H1 (cell line): Measurements from ENCODE around the gene TP53BP2. TPM values are rescaled to one million over a fixed set of nuclear protein-coding genes. Genes with fewer than 3 reads are reported as not detected.

Experiments used
- CTCF ChIA-PET: fragments of 300-600 bp; sonication (Branson Sonifier 250); formaldehyde crosslinking; loops from one replicate; lab custom pipeline; 2021; ENCODE audit not compliant: partially characterized antibody; lab: Charles Lee
- POLR2A ChIA-PET: fragments of 300-600 bp; sonication (Branson Sonifier 250); formaldehyde crosslinking; loops from one replicate; lab custom pipeline; 2021; ENCODE audit warnings: inconsistent platforms; ENCODE audit not compliant: partially characterized antibody; lab: Charles Lee
- DNase-seq, 2 experiments: peaks; one replicate each; pipeline versions ENCODE4 v3.0.0 to v3.0.0-alpha.2; 2010 to 2022; ENCODE audit warnings: low spot score in 2 of 2, low read depth in 1 of 2, mixed read lengths in 1 of 2
- FAIRE-seq: peaks from 2 replicates; lab custom pipeline; 2011; peaks lifted over from hg19 to GRCh38; lab: Jason Lieb, UNC
- H2AFZ ChIP-seq: 2 replicates; pipeline ENCODE4 v1.8.1; 2012; ENCODE audit warnings: low read length, inconsistent platforms
- H2AK5ac ChIP-seq: 2 replicates; pipeline ENCODE4 v1.6.1; 2013; ENCODE audit warnings: low read depth, low read length
- H2BK120ac ChIP-seq: replicated peaks from 2 replicates; pipeline ENCODE3; 2013; ENCODE audit warnings: low read depth, low read length, inconsistent platforms
- H2BK12ac ChIP-seq: 2 replicates; pipeline ENCODE4 v1.6.1; 2013; ENCODE audit warnings: low read depth, low read length
- H2BK15ac ChIP-seq: 2 replicates; pipeline ENCODE4 v1.6.1; 2013; ENCODE audit warnings: low read length
- H2BK20ac ChIP-seq: 2 replicates; pipeline ENCODE4 v1.6.1; 2013; ENCODE audit warnings: low read length
- H2BK5ac ChIP-seq: 2 replicates; pipeline ENCODE4 v1.6.1; 2013; ENCODE audit warnings: low read depth, low read length
- H3K14ac ChIP-seq: 2 replicates; pipeline ENCODE4 v1.6.1; 2013; ENCODE audit warnings: inconsistent platforms; ENCODE audit not compliant: insufficient read length
- H3K18ac ChIP-seq: 2 replicates; pipeline ENCODE4 v1.6.1; 2013; ENCODE audit warnings: low read length; ENCODE audit errors: extremely low read depth
- H3K23ac ChIP-seq: 2 replicates; pipeline ENCODE4 v1.6.1; 2013; ENCODE audit warnings: inconsistent platforms; ENCODE audit not compliant: insufficient read length
- H3K23me2 ChIP-seq: 2 replicates; pipeline ENCODE4 v1.6.1; 2013; ENCODE audit warnings: low read depth, low read length
- H3K27ac ChIP-seq: 2 replicates; pipeline ENCODE4 v1.6.1; 2011; ENCODE audit warnings: low read depth, low read length, inconsistent platforms
- H3K27me3 ChIP-seq, 4 experiments: replicated peaks in 1 of 4; 1 replicate in 1 of 4; 2 replicates in 3 of 4; pipeline versions ENCODE4 v1.6.1 to v1.8.1; 2011 to 2013; ENCODE audit warnings: low read length in 3 of 4, mild to moderate bottlenecking in 3 of 4, inconsistent platforms in 2 of 4, mixed read lengths in 2 of 4, moderate library complexity in 1 of 4; ENCODE audit not compliant: control insufficient read depth in 3 of 4, insufficient read depth in 3 of 4; ENCODE audit errors: extremely low read depth in 1 of 4
- H3K36me3 ChIP-seq, 4 experiments: 2 replicates each; pipeline versions ENCODE4 v1.6.1 to v1.8.1; 2011 to 2013; ENCODE audit warnings: mild to moderate bottlenecking in 4 of 4, low read length in 3 of 4, moderate library complexity in 2 of 4, control low read depth in 1 of 4, inconsistent platforms in 1 of 4; ENCODE audit not compliant: insufficient read depth in 4 of 4, control insufficient read depth in 2 of 4
- H3K4ac ChIP-seq: replicated peaks from 2 replicates; pipeline ENCODE3; 2013; ENCODE audit warnings: low read length, low read depth, mixed read lengths, inconsistent platforms; ENCODE audit not compliant: insufficient read length
- H3K4me1 ChIP-seq, 4 experiments: replicated peaks in 1 of 4; 1 replicate in 1 of 4; 2 replicates in 3 of 4; pipeline versions ENCODE4 v1.6.1 to v1.8.1; 2011 to 2013; ENCODE audit warnings: low read length in 3 of 4, inconsistent platforms in 2 of 4, mixed read lengths in 1 of 4; ENCODE audit not compliant: insufficient read depth in 4 of 4, control insufficient read depth in 3 of 4
- H3K4me2 ChIP-seq, 2 experiments: 2 replicates each; pipeline versions ENCODE4 v1.6.1 to v1.8.1; 2011 to 2013; ENCODE audit warnings: low read depth in 2 of 2, low read length in 2 of 2, control low read depth in 1 of 2, inconsistent platforms in 1 of 2, mild to moderate bottlenecking in 1 of 2; ENCODE audit not compliant: insufficient read depth in 1 of 2
- H3K4me3 ChIP-seq, 4 experiments: fragments of 200-600, 300-600 bp in 1 of 4; sonication (generic), shearing (Covaris generic), sonication (Bioruptor Twin) in 1 of 4; 2 replicates each; pipeline versions ENCODE4 v1.5.1 to v1.8.1; 2011 to 2016; ENCODE audit warnings: low read length in 4 of 4, low read depth in 3 of 4, control low read depth in 2 of 4, inconsistent platforms in 2 of 4, mild to moderate bottlenecking in 2 of 4, mixed read lengths in 1 of 4, moderate library complexity in 1 of 4; ENCODE audit not compliant: insufficient read depth in 2 of 4; ENCODE audit errors: extremely low read depth in 1 of 4
- H3K56ac ChIP-seq: replicated peaks from 2 replicates; pipeline ENCODE3; 2013; ENCODE audit warnings: low read depth, mild to moderate bottlenecking, mixed read lengths, low read length, inconsistent platforms; ENCODE audit not compliant: insufficient read length
- H3K79me1 ChIP-seq: 2 replicates; pipeline ENCODE4 v1.6.1; 2013; ENCODE audit warnings: low read depth, low read length, control low read depth
- H3K79me2 ChIP-seq, 2 experiments: 2 replicates each; pipeline versions ENCODE4 v1.6.1 to v1.8.1; 2012 to 2013; ENCODE audit warnings: low read length in 2 of 2, mild to moderate bottlenecking in 2 of 2, inconsistent platforms in 1 of 2; ENCODE audit not compliant: insufficient read depth in 2 of 2, control insufficient read depth in 1 of 2
- H3K9ac ChIP-seq, 4 experiments: replicated peaks in 1 of 4; 1 replicate in 1 of 4; 2 replicates in 3 of 4; pipeline versions ENCODE4 v1.6.1 to v1.8.1; 2011 to 2013; ENCODE audit warnings: low read depth in 3 of 4, low read length in 3 of 4, control low read depth in 2 of 4, mild to moderate bottlenecking in 2 of 4, moderate library complexity in 2 of 4, inconsistent platforms in 1 of 4; ENCODE audit errors: extremely low read depth in 1 of 4
- H3K9me3 ChIP-seq, 2 experiments: 2 replicates each; pipeline versions ENCODE4 v1.6.1 to v1.8.1; 2012 to 2013; ENCODE audit warnings: mild to moderate bottlenecking in 2 of 2, moderate library complexity in 2 of 2, control low read depth in 1 of 2, inconsistent platforms in 1 of 2, low read depth in 1 of 2, low read length in 1 of 2, mixed read lengths in 1 of 2; ENCODE audit not compliant: insufficient read depth in 2 of 2
- H4K20me1 ChIP-seq, 2 experiments: replicated peaks in 1 of 2; 2 replicates each; pipeline versions ENCODE3 to v1.8.1; 2011 to 2013; ENCODE audit warnings: inconsistent platforms in 2 of 2, low read length in 2 of 2, mild to moderate bottlenecking in 1 of 2; ENCODE audit not compliant: insufficient read depth in 2 of 2, control insufficient read depth in 1 of 2
- H4K5ac ChIP-seq: 2 replicates; pipeline ENCODE4 v1.6.1; 2013; ENCODE audit warnings: low read length, low read depth, mixed read lengths, inconsistent platforms; ENCODE audit not compliant: insufficient read length
- H4K8ac ChIP-seq: 2 replicates; pipeline ENCODE4 v1.8.0; 2013; ENCODE audit warnings: mild to moderate bottlenecking, moderate library complexity, low read length, inconsistent platforms; ENCODE audit not compliant: insufficient read depth; ENCODE audit errors: extremely low read depth
- H4K91ac ChIP-seq: replicated peaks from 2 replicates; pipeline ENCODE3; 2013; ENCODE audit warnings: low read length, mixed read lengths, inconsistent platforms; ENCODE audit not compliant: insufficient read length
- HDAC2 ChIP-seq, 2 experiments: fragments of 300-600 bp in 1 of 2; sonication (generic) in 1 of 2; IDR thresholded peaks; 2 replicates each; pipeline ENCODE4 v1.6.1; 2011 to 2012; ENCODE audit warnings: low read depth in 2 of 2, low read length in 2 of 2, mild to moderate bottlenecking in 2 of 2, moderate library complexity in 2 of 2, borderline replicate concordance in 1 of 2, inconsistent platforms in 1 of 2
- KDM1A ChIP-seq: fragments of 200-600, 300-600 bp; sonication (generic); IDR thresholded peaks from 2 replicates; pipeline ENCODE4 v1.7.1; 2016; ENCODE audit warnings: mild to moderate bottlenecking, low read length, borderline replicate concordance
- NRF1 ChIP-seq: IDR thresholded peaks from 2 replicates; pipeline ENCODE4 v1.6.1; 2011; ENCODE audit warnings: mild to moderate bottlenecking, low read depth, low read length, improper control_type of control experiment
- WGBS, 2 experiments: shearing (Covaris generic) in 1 of 2; methylation state at CpG; one replicate each; pipeline versions ENCODE4 v1.1.6 to v1.1.7; 2013 to 2015; ENCODE audit warnings: low lambda C conversion rate in 2 of 2, mixed read lengths in 2 of 2, inconsistent platforms in 1 of 2, low coverage in 1 of 2, missing lambda C conversion rate in 1 of 2; ENCODE audit not compliant: insufficient replicate concordance in 2 of 2, insufficient coverage in 1 of 2, insufficient read length in 1 of 2; ENCODE audit errors: extremely low coverage in 1 of 2, missing lambda C conversion rate in 1 of 2; 5-methylcytosine and 5-hydroxymethylcytosine counted together
- polyA plus RNA-seq, 7 experiments: library from polyadenylated mRNA; depleted of rRNA in 3 of 7; stranded (reverse) in 5 of 7; unstranded in 2 of 7; fragments of >200 nt in 5 of 7; fragments of 200-250 nt in 2 of 7; gene quantifications; 1 replicate in 5 of 7; 2 replicates in 1 of 7; 4 replicates in 1 of 7; pipeline versions ENCODE4 v1.2.1 to v1.2.3, GENCODE V29; 2011 to 2013; ENCODE audit warnings: missing spikeins in 2 of 7, mixed read lengths in 2 of 7
- total RNA-seq: library from RNA; stranded (reverse); fragmentation: NEBNext Ultra II Directional; extraction: Animal tissue kit (Norgen Biotek cat#: 25700); gene quantifications from 2 replicates; pipeline ENCODE4 v1.2.1, GENCODE V29; 2021

TP53BP2 gene
- total and polyA plus RNA-seq, 2 of the 8 experiments (the other 6 are each of a cell fraction or from before 2014, with no cell fraction given), result 18.0 to 38.7 TPM

- Histone ChIP-seq H3K4ac (no peak overlapping the region), H3K23me2 (peaks cover 3% of the 10 kb centered on the region; the same call in 1 of the 2 replicates), H3K27me3 (no peaks in the 10 kb centered on the region; a peak in 1 of 7 replicates), H3K18ac (no peak overlapping the region), H2BK15ac (no peak overlapping the region), H3K9ac (peak overlapping the region in 2 of 4 experiments; percentile 82 to 90; a peak in 3 of 7 replicates), H2AFZ (no peak overlapping the region), H3K56ac (no peak overlapping the region), H4K20me1 (peaks cover 4 to 10% of the 10 kb centered on the region in 2 experiments), H2BK12ac (no peak overlapping the region), H3K79me1 (no peaks in the 10 kb centered on the region), H3K4me1 (no peaks in the 10 kb centered on the region; a peak in 4 of 7 replicates), H3K27ac (no peak overlapping the region), H3K4me2 (peak overlapping the region; percentile 77 to 91), H3K9me3 (no peaks in the 10 kb centered on the region), H3K79me2 (peaks cover 10 to 60% of the 10 kb centered on the region in 2 experiments; a peak in 3 of 4 replicates), H2BK120ac (no peak overlapping the region), H3K36me3 (no peaks in the 10 kb centered on the region)
- no peak for DNase-seq
- FAIRE-seq, result no peak
- CTCF ChIA-PET, result interaction anchor here (0.9 to 1.6 kb wide), 2 partner anchors 18 to 32 kb away, joined by 5 to 7 read pairs; no protein-coding TSS in a partner anchor
- POLR2A ChIA-PET, result interaction anchor here (1.1 to 3.1 kb wide), 6 partner anchors 7 to 32 kb away, joined by 4 to 28 read pairs (median 15); no protein-coding TSS in a partner anchor
- WGBS, 2 experiments, result 65% methylated on average over 10 of the region's 10 CpGs; no CpG with 5 or more reads in 1 of the 2 experiments
- TF ChIP-seq NRF1 (no peak), HDAC2 (IDR thresholded peaks at IDR 0.05; ENCODE audit: borderline replicate concordance in 1 of 2, low read depth in 2 of 2, low read length in 2 of 2) (peak in 1 of 2 experiments; percentile 31; a peak in 1 of 4 replicates), KDM1A (peak; percentile 77; the same call in 1 of the 2 replicates)
- TF ChIP-seq, all 59 proteins: peak for 2
- Histone ChIP-seq H4K91ac (no peak overlapping the region), H2BK5ac (no peak overlapping the region), H2BK20ac (no peak overlapping the region), H2AK5ac (no peak overlapping the region), H3K14ac (no peak overlapping the region), H3K23ac (no peak overlapping the region), H4K8ac (no peak overlapping the region), H3K4me3 (peak overlapping the region; percentile 86 to 92 (median 88)), H4K5ac (no peak overlapping the region)
Observed at GRCh38 chr1:223843934-223844786, 1.6 kb downstream of the TP53BP2 start.
